ENCODE results near the gene NPAS3. TPM values are rescaled to one million over a fixed set of nuclear protein-coding genes. Genes with fewer than 3 reads are reported as not detected.

The NPAS3 gene
- total RNA-seq, 1 experiment from 2014 or later: not detected

GRCh38 chr14:33737446-33737845 lies 798.8 kb downstream of the NPAS3 start:
- RAD21 ChIA-PET (ENCODE audit: low non-redundant PET in 1 of 2, low total read pairs in 2 of 2, uncharacterized antibody in 2 of 2, unreplicated experiment in 2 of 2): no interaction called here
- no peak for ATAC-seq
- no TSS peak for BruUV-seq (replicated peaks)
- Histone ChIP-seq H3K9me2 (ENCODE audit: insufficient read depth) (no peaks in the 10 kb centered on the region), H3K9ac (ENCODE audit: low read length) (no peak overlapping the region), H3K4me3 (replicated peaks in 1 of 2; ENCODE audit: low read depth in 1 of 2, low read length in 2 of 2) (no peak overlapping the region), H3K4me2 (ENCODE audit: low read length) (no peak overlapping the region), H4K20me1 (ENCODE audit: insufficient read depth) (no peaks in the 10 kb centered on the region; the same call in 1 of the 2 replicates), H3K36me3 (ENCODE audit: control insufficient read depth in 1 of 2, insufficient read depth in 2 of 2, low read length in 2 of 2) (no peaks in the 10 kb centered on the region), H3K79me2 (ENCODE audit: insufficient read depth, low read length) (no peaks in the 10 kb centered on the region), H3K4me1 (ENCODE audit: control insufficient read depth in 1 of 2, insufficient read depth in 2 of 2, low read length in 2 of 2) (no peaks in the 10 kb centered on the region), H3K27me3 (ENCODE audit: insufficient read depth, low read length) (peaks cover 35% of the 10 kb centered on the region), H3K27ac (ENCODE audit: low read depth, low read length) (no peak overlapping the region), H2AFZ (ENCODE audit: low read depth, low read length, poor library complexity, severe bottlenecking) (no peak overlapping the region), H3K9me3 (ENCODE audit: control insufficient read depth in 1 of 2, insufficient read depth in 1 of 2, low read depth in 1 of 2, low read length in 2 of 2) (no peaks in the 10 kb centered on the region)
- POLR2A ChIA-PET: no interaction called here
- intact Hi-C loops (cut with micrococcal nuclease): no loop called here
- no peak for TF ChIP-seq ATF3 (IDR thresholded peaks at IDR 0.05)
- TF ChIP-seq CBX3 (IDR thresholded peaks at IDR 0.05; ENCODE audit: low read depth): no peak
- no peak for TF ChIP-seq TCF7L2 (IDR thresholded peaks at IDR 0.05; ENCODE audit: borderline replicate concordance, extremely low read depth, insufficient read depth, insufficient read length)
- no peak for TF ChIP-seq MAX (IDR thresholded peaks at IDR 0.05)
- TF ChIP-seq SRF (IDR thresholded peaks at IDR 0.05; ENCODE audit: low read depth): no peak
- TF ChIP-seq RAD21 (IDR thresholded peaks at IDR 0.05; ENCODE audit: low read depth): no peak
- no peak for TF ChIP-seq REST (IDR thresholded peaks at IDR 0.05; ENCODE audit: low read depth)
- TF ChIP-seq FOSL1 (IDR thresholded peaks at IDR 0.05; ENCODE audit: low read depth): no peak
- no peak for TF ChIP-seq EZH2 (IDR thresholded peaks at IDR 0.05)
- no peak for TF ChIP-seq CEBPB (IDR thresholded peaks at IDR 0.05; ENCODE audit: low read depth)
- TF ChIP-seq YY1 (IDR thresholded peaks at IDR 0.05; ENCODE audit: extremely low read depth, insufficient replicate concordance, low read depth, low read length): no peak
- TF ChIP-seq SP1 (IDR thresholded peaks at IDR 0.05; ENCODE audit: low read depth): no peak
- CTCF ChIA-PET: no interaction called here
- no peak for DNase-seq (ENCODE audit: low read depth, low spot score)
